Left colon (tissue), 2 donors: ENCODE data around the gene OR6B3. TPM values are rescaled to one million over a fixed set of nuclear protein-coding genes. Genes with fewer than 3 reads are reported as not detected.
A peak's percentile ranks its signal among the peaks of the same experiment; 100 is the strongest.

Experiments
- ATAC-seq: fragments of 200-7000 bp; cut with Tn5 transposase; one replicate; pipeline ENCODE4 v1.9.1; 2020; ENCODE audit warnings: mild to moderate bottlenecking, moderate library complexity
- DNase-seq, 2 donors: peaks; one replicate each; pipeline ENCODE4 v3.0.0-alpha.2; 2020
- intact Hi-C, 2 donors: fragments of 100-400 bp; cut with DNase I in 1 of 2; cut with micrococcal nuclease in 1 of 2; formaldehyde crosslinking; loops; one replicate each; pipeline versions ENCODE4 v1.11.2 to v1.14.0; 2022; cut with DNase I, micrococcal nuclease
- total RNA-seq, 2 donors: library from RNA; stranded (reverse); fragmentation: NEBNext Ultra II Directional; extraction: Animal tissue kit (Norgen Biotek cat#: 25700); gene quantifications; one replicate each; pipeline ENCODE4 v1.2.1, GENCODE V29; 2021
- donor health status: DM: no; HTN: no; CAD: no.
- donor health status: DM: yes; HTN: yes; CAD: no.

The OR6B3 gene
- total RNA-seq, 2 donors from 2014 or later = not detected

DNA sequence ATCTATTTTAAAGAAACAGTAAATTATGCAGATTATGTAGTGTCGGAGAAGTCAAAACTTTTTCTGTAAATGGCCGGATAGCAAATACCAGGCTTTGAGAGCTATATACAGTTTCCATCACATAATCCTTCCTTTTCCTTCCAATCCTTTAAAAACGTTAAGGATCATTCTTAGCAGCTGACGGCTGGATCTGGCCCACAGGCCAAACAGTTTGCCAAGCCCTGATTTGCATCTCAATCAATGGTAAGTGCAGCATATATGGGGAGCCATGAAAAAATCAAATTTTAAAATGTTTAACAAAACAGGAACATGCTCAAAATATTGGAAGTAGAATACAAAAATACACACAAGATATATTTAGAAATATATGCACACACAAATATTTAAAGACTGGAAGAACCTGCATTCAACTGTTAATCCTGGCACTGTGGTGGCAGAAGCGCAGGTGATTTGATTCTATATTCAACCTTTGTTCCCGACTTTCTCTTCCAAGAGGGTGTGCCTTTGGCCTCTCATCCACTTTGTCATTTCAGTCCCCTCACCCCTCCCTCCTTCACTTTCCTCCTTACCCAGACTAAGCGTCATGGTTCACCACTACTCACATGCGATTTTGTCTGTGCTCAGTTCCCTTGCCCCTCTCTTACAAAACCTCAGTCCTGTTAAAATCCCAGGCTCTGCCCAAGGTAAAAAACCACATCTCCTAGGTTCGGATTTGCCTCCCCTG is 55.5 kb downstream of the OR6B3 start:
- ATAC-seq (peak; percentile 86), DNase-seq (peak; percentile 21 to 38)
- intact Hi-C loops = loop anchor here in 1 of 2 donors (10.0 kb wide), 2 partner anchors 63 to 963 kb away; no protein-coding TSS in a partner anchor

Other genes with a start within 250 kb of the OR6B3 start
- 100 to 1,000 TPM; 222 to 260 TPM for gene NDUFA10, start 28.2 kb downstream of the OR6B3 start, total RNA-seq
- not detected for gene OR6B2, start 23.1 kb downstream of the OR6B3 start, total RNA-seq
- 100 to 1,000 TPM in 1 of 2 donors, 10 to 100 TPM in 1; 100.0 to 100 TPM for gene COPS9, start 82.8 kb upstream of the OR6B3 start, total RNA-seq
- gene OTOS, start 87.1 kb upstream of the OR6B3 start, total RNA-seq = not detected